Liver (tissue), 9 donors: Measurements from ENCODE around the gene STK40. TPM values are rescaled to one million over a fixed set of nuclear protein-coding genes. Genes with fewer than 3 reads are reported as not detected.

Experiments
- DNase-seq: peaks from one replicate; pipeline ENCODE4 v3.0.0-alpha.2; 2017; ENCODE audit warnings: low spot score
- H3K27ac ChIP-seq, 2 donors: one replicate each; pipeline ENCODE4 v1.7.0; 2013; ENCODE audit warnings: inconsistent platforms in 2 of 2, low read length in 2 of 2, control low read depth in 1 of 2, low read depth in 1 of 2, mild to moderate bottlenecking in 1 of 2
- H3K27me3 ChIP-seq, 4 donors: one replicate each; pipeline versions ENCODE4 v1.6.1 to v1.7.0; 2013; ENCODE audit warnings: low read length in 3 of 4, inconsistent platforms in 1 of 4, mild to moderate bottlenecking in 1 of 4, moderate library complexity in 1 of 4; ENCODE audit not compliant: control insufficient read depth in 4 of 4, insufficient read depth in 4 of 4
- H3K36me3 ChIP-seq, 4 donors: one replicate each; pipeline versions ENCODE4 v1.6.1 to v1.7.0; 2013; ENCODE audit warnings: low read length in 3 of 4, mild to moderate bottlenecking in 3 of 4, low read depth in 1 of 4, moderate library complexity in 1 of 4; ENCODE audit not compliant: control insufficient read depth in 4 of 4, insufficient read depth in 3 of 4
- H3K4me1 ChIP-seq, 4 donors: one replicate each; pipeline versions ENCODE4 v1.6.1 to v1.7.0; 2013; ENCODE audit warnings: low read length in 3 of 4, mild to moderate bottlenecking in 3 of 4, moderate library complexity in 1 of 4; ENCODE audit not compliant: control insufficient read depth in 4 of 4, insufficient read depth in 4 of 4
- H3K4me3 ChIP-seq, 3 donors: one replicate each; pipeline versions ENCODE4 v1.6.1 to v1.7.0; 2013; ENCODE audit warnings: low read length in 3 of 3, control low read depth in 1 of 3, low read depth in 1 of 3, mild to moderate bottlenecking in 1 of 3
- H3K9ac ChIP-seq, 2 donors: one replicate each; pipeline ENCODE4 v1.7.0; 2013; ENCODE audit warnings: low read length in 2 of 2, mild to moderate bottlenecking in 2 of 2, moderate library complexity in 2 of 2, control low read depth in 1 of 2, low read depth in 1 of 2
- H3K9me3 ChIP-seq, 4 donors: one replicate each; pipeline versions ENCODE4 v1.6.1 to v1.7.0; 2013; ENCODE audit warnings: low read length in 3 of 4; ENCODE audit not compliant: control insufficient read depth in 4 of 4
- ATF3 ChIP-seq: IDR thresholded peaks from 2 replicates; pipeline ENCODE4 v1.6.1; 2016; ENCODE audit warnings: antibody characterized with exemption
- CTCF ChIP-seq: fragments of 150-350 bp; IDR thresholded peaks from 2 replicates; pipeline ENCODE4 v1.5.1; 2017; ENCODE audit warnings: improper control_type of control experiment, low read depth, low read length; ENCODE audit not compliant: missing input control
- EGR1 ChIP-seq, 2 donors: IDR thresholded peaks; 2 replicates each; pipeline ENCODE4 v1.6.1; 2016 to 2018; ENCODE audit warnings: antibody characterized with exemption in 2 of 2, low read depth in 2 of 2
- GABPA ChIP-seq, 2 donors: IDR thresholded peaks in 1 of 2; conservative IDR thresholded peaks in 1 of 2; 2 replicates each; pipeline ENCODE4 v1.6.1; 2016; ENCODE audit warnings: antibody characterized with exemption in 2 of 2, mild to moderate bottlenecking in 1 of 2, moderate library complexity in 1 of 2
- HNF4A ChIP-seq, 2 donors: conservative IDR thresholded peaks; 2 replicates each; pipeline ENCODE4 v1.6.1; 2016; ENCODE audit warnings: antibody characterized with exemption in 2 of 2, mild to moderate bottlenecking in 2 of 2
- HNF4G ChIP-seq: IDR thresholded peaks from 2 replicates; pipeline ENCODE4 v1.6.1; 2016; ENCODE audit warnings: antibody characterized with exemption
- JUND ChIP-seq, 2 donors: IDR thresholded peaks; 2 replicates each; pipeline ENCODE4 v1.6.1; 2016; ENCODE audit warnings: antibody characterized with exemption in 2 of 2
- NR2F2 ChIP-seq: IDR thresholded peaks from 2 replicates; pipeline ENCODE4 v1.6.1; 2016; ENCODE audit warnings: antibody characterized with exemption
- RAD21 ChIP-seq, 2 donors: IDR thresholded peaks; 2 replicates each; pipeline ENCODE4 v1.6.1; 2016; ENCODE audit warnings: antibody characterized with exemption in 2 of 2, mild to moderate bottlenecking in 2 of 2
- RXRA ChIP-seq, 2 donors: IDR thresholded peaks; 2 replicates each; pipeline ENCODE4 v1.6.1; 2017 to 2018; ENCODE audit warnings: antibody characterized with exemption in 2 of 2, mild to moderate bottlenecking in 1 of 2
- SP1 ChIP-seq: IDR thresholded peaks from 2 replicates; pipeline ENCODE4 v1.6.1; 2018; ENCODE audit warnings: antibody characterized with exemption, mild to moderate bottlenecking
- TAF1 ChIP-seq: conservative IDR thresholded peaks from 2 replicates; pipeline ENCODE4 v1.6.1; 2016; ENCODE audit warnings: antibody characterized with exemption, mild to moderate bottlenecking
- YY1 ChIP-seq: IDR thresholded peaks from 2 replicates; pipeline ENCODE4 v1.6.1; 2016; ENCODE audit warnings: antibody characterized with exemption, mild to moderate bottlenecking
- ZBTB33 ChIP-seq: IDR thresholded peaks from 2 replicates; pipeline ENCODE4 v1.6.1; 2016; ENCODE audit warnings: antibody characterized with exemption
- WGBS: extraction: QIAGEN DNeasy Blood & Tissue Kit; methylation state at CpG from one replicate; pipeline ENCODE4 v1.1.7; 2013; 5-methylcytosine and 5-hydroxymethylcytosine counted together
- polyA plus RNA-seq, 2 donors: library from polyadenylated mRNA; stranded (reverse) in 1 of 2; unstranded in 1 of 2; fragments of 200-250 nt in 1 of 2; fragments of >200 nt in 1 of 2; fragmentation: Nextera tagmentation in 1 of 2; extraction: Ambion mirVana in 1 of 2; gene quantifications; one replicate each; pipeline versions ENCODE4 v1.2.1 to v1.2.3, GENCODE V29; 2013 to 2015
- total RNA-seq, 2 donors: library from RNA; depleted of rRNA; stranded (reverse); fragments of >200 nt; gene quantifications; one replicate each; pipeline ENCODE4 v1.2.3, GENCODE V29; 2014
- donor health status: healthy.
- donor health status: healthy.
- donor health status: healthy.
- donor health status: healthy.
- donor health status: healthy.

The STK40 gene
- total and polyA plus RNA-seq, 4 donors = 13.0 to 26.8 (median 21.9) TPM

GRCh38 chr1:36391271-36391670 lies 5.5 kb upstream of the STK40 start:
- no peak overlapping the region for H3K9ac ChIP-seq

GRCh38 chr1:36390411-36390810 lies 4.7 kb upstream of the STK40 start:
- peaks cover 0 to 22% (median 19%) of the 10 kb centered on the region in 4 donors for H3K36me3 ChIP-seq
- no peak overlapping the region for H3K9ac ChIP-seq
- no peaks in the 10 kb centered on the region for H3K27me3 ChIP-seq
- peaks cover 0 to 19% (median 9%) of the 10 kb centered on the region in 4 donors for H3K4me1 ChIP-seq
- no peak for DNase-seq
- no peak overlapping the region for H3K27ac ChIP-seq
- TF ChIP-seq RAD21 (IDR thresholded peaks at IDR 0.05) = no peak
- TF ChIP-seq NR2F2 = no peak
- TF ChIP-seq GABPA (IDR thresholded peaks at IDR 0.05 in 1 of 2, conservative IDR thresholded peaks at IDR 0.05 in 1 of 2) = no peak
- TF ChIP-seq ZBTB33 = no peak
- TF ChIP-seq RXRA (IDR thresholded peaks at IDR 0.05) = no peak
- no peak for TF ChIP-seq CTCF
- no peak for TF ChIP-seq HNF4A (conservative IDR thresholded peaks at IDR 0.05)
- no peak for TF ChIP-seq ATF3
- no peak for TF ChIP-seq EGR1 (IDR thresholded peaks at IDR 0.05; ENCODE audit: low read depth in 2 of 2)
- 92% methylated on average over 2 of the region's 2 CpGs for WGBS
- no peak overlapping the region for H3K4me3 ChIP-seq
- no peaks in the 10 kb centered on the region for H3K9me3 ChIP-seq

More at GRCh38 chr1:36391271-36391670, 5.5 kb upstream of the STK40 start:
- Histone ChIP-seq H3K4me1 (peaks cover 0 to 19% (median 10%) of the 10 kb centered on the region in 4 donors), H3K9me3 (no peaks in the 10 kb centered on the region), H3K27ac (no peak overlapping the region), H3K36me3 (peaks cover 0 to 22% (median 19%) of the 10 kb centered on the region in 4 donors), H3K27me3 (no peaks in the 10 kb centered on the region), H3K4me3 (no peak overlapping the region)
- TF ChIP-seq YY1 = no peak
- no peak for TF ChIP-seq HNF4G
- no peak for TF ChIP-seq TAF1
- TF ChIP-seq CTCF = no peak
- TF ChIP-seq ATF3 = no peak
- no peak for TF ChIP-seq SP1
- no peak for TF ChIP-seq RAD21 (IDR thresholded peaks at IDR 0.05)
- no peak for TF ChIP-seq HNF4A (conservative IDR thresholded peaks at IDR 0.05)
- no peak for TF ChIP-seq JUND (IDR thresholded peaks at IDR 0.05)
- 94% methylated on average over 8 of the region's 8 CpGs for WGBS
- DNase-seq = no peak
